Panc1 (cell line): Measurements from ENCODE around the gene SKA1. TPM values are rescaled to one million over a fixed set of nuclear protein-coding genes. Genes with fewer than 3 reads are reported as not detected.

ENCODE experiments used
- ATAC-seq: fragments of 200-7000 bp; cut with Tn5 transposase; 2 replicates; pipeline ENCODE4 v1.9.1; 2020; ENCODE audit warnings: mild to moderate bottlenecking, moderate library complexity
- BruUV-seq: library from RNA; stranded (reverse); fragments of 400-500 nt; replicated peaks from 2 replicates; lab custom pipeline; 2021; lab: Mats Ljungman, UMichigan
- CTCF ChIA-PET: fragments of 300-600 bp; sonication (Branson Sonifier 250); formaldehyde crosslinking; loops from one replicate; lab custom pipeline; 2022; ENCODE audit warnings: antibody characterized with exemption; lab: Charles Lee
- POLR2A ChIA-PET: fragments of 300-600 bp; sonication (Branson Sonifier 250); formaldehyde crosslinking; loops from one replicate; lab custom pipeline; 2022; ENCODE audit warnings: antibody characterized with exemption; lab: Charles Lee
- DNase-seq: peaks from one replicate; pipeline ENCODE4 v3.0.0-alpha.2; 2010; ENCODE audit warnings: low read depth, low spot score
- H3K27ac ChIP-seq: 2 replicates; pipeline ENCODE4 v1.5.1; 2011; ENCODE audit warnings: mild to moderate bottlenecking, low read length, inconsistent platforms
- H3K27me3 ChIP-seq: fragments of 200-500 bp; sonication (Bioruptor generic); 2 replicates; pipeline ENCODE4 v1.6.0; 2014; ENCODE audit warnings: low read length, inconsistent platforms; ENCODE audit not compliant: control insufficient read depth, insufficient read depth
- H3K36me3 ChIP-seq: fragments of 200-500 bp; sonication (Bioruptor generic); 2 replicates; pipeline ENCODE4 v1.5.1; 2014; ENCODE audit warnings: inconsistent platforms, mild to moderate bottlenecking, low read length, moderate library complexity; ENCODE audit not compliant: control insufficient read depth, insufficient read depth
- H3K4me1 ChIP-seq: 2 replicates; pipeline ENCODE4 v1.5.1; 2011; ENCODE audit warnings: inconsistent platforms, mild to moderate bottlenecking, low read length, moderate library complexity; ENCODE audit not compliant: control insufficient read depth, insufficient read depth
- H3K4me3 ChIP-seq, 2 experiments: 2 replicates each; pipeline ENCODE4 v1.5.1; 2011 to 2012; ENCODE audit warnings: low read depth in 2 of 2, low read length in 2 of 2, mild to moderate bottlenecking in 2 of 2, inconsistent platforms in 1 of 2, moderate library complexity in 1 of 2
- H3K9me3 ChIP-seq: fragments of 200-500 bp; sonication (Bioruptor generic); 2 replicates; pipeline ENCODE4 v1.5.1; 2014; ENCODE audit warnings: low read depth, mild to moderate bottlenecking, inconsistent platforms, low read length, moderate library complexity; ENCODE audit not compliant: control insufficient read depth, insufficient read depth
- CTCF ChIP-seq: fragments of 450-650 bp; IDR thresholded peaks from 2 replicates; pipeline ENCODE4 v1.5.1; 2017; ENCODE audit warnings: mild to moderate bottlenecking
- POLR2AphosphoS5 ChIP-seq: IDR thresholded peaks from 2 replicates; pipeline ENCODE4 v1.6.1; 2012; ENCODE audit warnings: mild to moderate bottlenecking, low read depth, low read length, moderate library complexity
- REST ChIP-seq, 2 experiments: IDR thresholded peaks; 2 replicates each; pipeline ENCODE4 v1.6.1; 2011 to 2012; ENCODE audit warnings: low read depth in 2 of 2, control low read depth in 1 of 2, low read length in 1 of 2, mild to moderate bottlenecking in 1 of 2, moderate library complexity in 1 of 2; ENCODE audit not compliant: insufficient read depth in 1 of 2
- SIN3A ChIP-seq: IDR thresholded peaks from 2 replicates; pipeline ENCODE4 v1.6.1; 2012; ENCODE audit warnings: low read depth, mild to moderate bottlenecking, low read length, moderate library complexity, borderline replicate concordance; ENCODE audit not compliant: insufficient read depth
- TCF7L2 ChIP-seq: IDR thresholded peaks from 2 replicates; pipeline ENCODE4 v1.6.1; 2011; ENCODE audit warnings: mild to moderate bottlenecking, low read depth, low read length, inconsistent platforms
- in situ Hi-C: cut with HindIII; loops from 2 replicates; pipeline ENCODE4 v1.10.0; 2016; ENCODE audit warnings: low sequenced_read_pairs, low pct_unique_long_range_greater_than_20kb
- intact Hi-C: fragments of 100-400 bp; cut with micrococcal nuclease; formaldehyde crosslinking; loops from one replicate; pipeline ENCODE4 v1.10.0; 2022; ENCODE audit not compliant: unreplicated experiment
- total RNA-seq: library from RNA; stranded (reverse); gene quantifications from one replicate; pipeline ENCODE4 v1.2.1, GENCODE V29; 2021; ENCODE audit not compliant: unreplicated experiment

SKA1 gene
- total RNA-seq, 1 experiment from 2014 or later: 22.1 TPM

- H3K27me3 ChIP-seq: no peaks in the 10 kb centered on the region
- H3K9me3 ChIP-seq: no peaks in the 10 kb centered on the region
- no peaks in the 10 kb centered on the region for H3K4me1 ChIP-seq
- ATAC-seq (no peak), DNase-seq (no peak)
- intact Hi-C loops: no loop called here
- ChIA-PET CTCF (no interaction called here), POLR2A (no interaction called here)
- BruUV-seq: no TSS peak
- H3K36me3 ChIP-seq: no peaks in the 10 kb centered on the region
- no peak overlapping the region for H3K4me3 ChIP-seq
- no peak for TF ChIP-seq REST (IDR thresholded peaks at IDR 0.05; ENCODE audit: insufficient read depth in 1 of 2, low read depth in 2 of 2, low read length in 1 of 2)
- TF ChIP-seq TCF7L2: no peak
- TF ChIP-seq SIN3A: no peak
- TF ChIP-seq POLR2AphosphoS5: no peak
- no peak for TF ChIP-seq CTCF
- no peak overlapping the region for H3K27ac ChIP-seq
- in situ Hi-C loops: no loop called here
Observed at GRCh38 chr18:50395093-50395492, 20.2 kb downstream of the SKA1 start.

GRCh38 chr18:50396005-50396660 is 21.3 kb downstream of the SKA1 start:
- intact Hi-C loops: no loop called here
- Histone ChIP-seq H3K9me3 (no peaks in the 10 kb centered on the region), H3K27me3 (no peaks in the 10 kb centered on the region), H3K4me3 (no peak overlapping the region), H3K4me1 (no peaks in the 10 kb centered on the region), H3K36me3 (no peaks in the 10 kb centered on the region), H3K27ac (no peak overlapping the region)
- no peak for DNase-seq
- no TSS peak for BruUV-seq
- TF ChIP-seq REST (IDR thresholded peaks at IDR 0.05; ENCODE audit: insufficient read depth in 1 of 2, low read depth in 2 of 2, low read length in 1 of 2): no peak
- POLR2A ChIA-PET: no interaction called here
- in situ Hi-C loops: no loop called here
- ATAC-seq: no peak
- CTCF ChIA-PET: no interaction called here
